PC-3 (cell line): Measurements from ENCODE around the gene ROBO2. TPM values are rescaled to one million over a fixed set of nuclear protein-coding genes. Genes with fewer than 3 reads are reported as not detected.

ENCODE experiments used
- ATAC-seq: fragments of 200-7000 bp; cut with Tn5 transposase; 2 replicates; pipeline ENCODE4 v1.9.1; 2020; ENCODE audit warnings: mild to moderate bottlenecking, moderate library complexity
- BruUV-seq: library from RNA; stranded (reverse); fragments of 400-500 nt; replicated peaks from 2 replicates; lab custom pipeline; 2021; lab: Mats Ljungman, UMichigan
- CTCF ChIA-PET: fragments of 300-600 bp; sonication (Branson Sonifier 250); formaldehyde crosslinking; loops from one replicate; lab custom pipeline; 2022; ENCODE audit warnings: antibody characterized with exemption; lab: Charles Lee
- POLR2A ChIA-PET: fragments of 300-600 bp; sonication (Branson Sonifier 250); formaldehyde crosslinking; loops from one replicate; lab custom pipeline; 2022; ENCODE audit warnings: antibody characterized with exemption; ENCODE audit not compliant: unreplicated experiment; lab: Charles Lee
- DNase-seq: peaks from one replicate; pipeline ENCODE4 v3.0.0-alpha.2; 2015
- H2AFZ ChIP-seq: fragments of 300-600 bp; sonication (generic); 2 replicates; pipeline ENCODE4 v1.6.0; 2016; ENCODE audit warnings: antibody characterized with exemption, low read length
- H3F3A ChIP-seq: fragments of 300-600 bp; sonication (generic); one replicate; pipeline ENCODE4 v1.6.0; 2017; ENCODE audit warnings: antibody characterized with exemption, low read length, control low read depth, mild to moderate bottlenecking; ENCODE audit not compliant: unreplicated experiment
- H3K27ac ChIP-seq: fragments of 300-600 bp; sonication (generic); 2 replicates; pipeline ENCODE4 v1.5.1; 2016; ENCODE audit warnings: mild to moderate bottlenecking, low read length
- H3K27me3 ChIP-seq: fragments of 300-600 bp; sonication (generic); 2 replicates; pipeline ENCODE4 v1.6.1; 2016; ENCODE audit warnings: low read length, mixed read lengths
- H3K36me3 ChIP-seq: fragments of 300-600 bp; sonication (generic); 2 replicates; pipeline ENCODE4 v1.6.1; 2016; ENCODE audit warnings: low read depth, mixed run types, low read length, mixed read lengths
- H3K4me1 ChIP-seq: fragments of 300-600 bp; sonication (generic); 2 replicates; pipeline ENCODE4 v1.5.1; 2016; ENCODE audit warnings: low read length; ENCODE audit not compliant: insufficient read depth
- H3K4me2 ChIP-seq: fragments of 300-600 bp; sonication (generic); 2 replicates; pipeline ENCODE4 v1.6.0; 2016; ENCODE audit warnings: low read length
- H3K4me3 ChIP-seq: fragments of 300-600 bp; sonication (generic); 2 replicates; pipeline ENCODE4 v1.5.1; 2016; ENCODE audit warnings: mild to moderate bottlenecking, low read length, mixed read lengths
- H3K79me2 ChIP-seq: fragments of 300-600 bp; sonication (generic); 2 replicates; pipeline ENCODE4 v1.6.1; 2017; ENCODE audit warnings: low read length, mixed read lengths
- H3K9ac ChIP-seq: fragments of 300-600 bp; sonication (generic); 2 replicates; pipeline ENCODE4 v1.6.0; 2016; ENCODE audit warnings: mild to moderate bottlenecking, low read length
- H3K9me2 ChIP-seq: fragments of 300-600 bp; sonication (generic); replicated peaks from 2 replicates; pipeline ENCODE4 v1.6.1; 2016; ENCODE audit warnings: mixed run types, low read length, mixed read lengths
- H3K9me3 ChIP-seq: fragments of 300-600 bp; sonication (generic); 2 replicates; pipeline ENCODE4 v1.6.1; 2016; ENCODE audit warnings: low read length, mixed read lengths
- H4K20me1 ChIP-seq: fragments of 300-600 bp; sonication (generic); 2 replicates; pipeline ENCODE4 v1.6.1; 2016; ENCODE audit warnings: low read length, mixed read lengths
- EZH2 ChIP-seq: fragments of 300-600 bp; sonication (generic); IDR thresholded peaks from one replicate; pipeline ENCODE4 v1.6.1; 2017; ENCODE audit warnings: antibody characterized with exemption, mild to moderate bottlenecking, low read length; ENCODE audit not compliant: unreplicated experiment
- EZH2phosphoT487 ChIP-seq: fragments of 300-600 bp; sonication (generic); IDR thresholded peaks from 2 replicates; pipeline ENCODE4 v1.6.1; 2018; ENCODE audit warnings: mild to moderate bottlenecking, antibody characterized with exemption, low read length, borderline replicate concordance
- intact Hi-C: fragments of 100-400 bp; cut with micrococcal nuclease; formaldehyde crosslinking; loops from 2 replicates; pipeline ENCODE4 v1.9.0; 2023
- total RNA-seq: library from RNA; depleted of rRNA; stranded (reverse); fragments of >200 nt; gene quantifications from 2 replicates; pipeline ENCODE4 v1.2.3, GENCODE V29; 2014
- TF ChIP-seq, protein P1 (sequence below): fragments of 300-600 bp; sonication (generic); conservative IDR thresholded peaks from 2 replicates; pipeline ENCODE4 v1.5.1; 2017; ENCODE audit warnings: antibody characterized with exemption, low read depth, mild to moderate bottlenecking, low read length

ROBO2 gene
- total RNA-seq, 1 experiment from 2014 or later = not detected

DNA sequence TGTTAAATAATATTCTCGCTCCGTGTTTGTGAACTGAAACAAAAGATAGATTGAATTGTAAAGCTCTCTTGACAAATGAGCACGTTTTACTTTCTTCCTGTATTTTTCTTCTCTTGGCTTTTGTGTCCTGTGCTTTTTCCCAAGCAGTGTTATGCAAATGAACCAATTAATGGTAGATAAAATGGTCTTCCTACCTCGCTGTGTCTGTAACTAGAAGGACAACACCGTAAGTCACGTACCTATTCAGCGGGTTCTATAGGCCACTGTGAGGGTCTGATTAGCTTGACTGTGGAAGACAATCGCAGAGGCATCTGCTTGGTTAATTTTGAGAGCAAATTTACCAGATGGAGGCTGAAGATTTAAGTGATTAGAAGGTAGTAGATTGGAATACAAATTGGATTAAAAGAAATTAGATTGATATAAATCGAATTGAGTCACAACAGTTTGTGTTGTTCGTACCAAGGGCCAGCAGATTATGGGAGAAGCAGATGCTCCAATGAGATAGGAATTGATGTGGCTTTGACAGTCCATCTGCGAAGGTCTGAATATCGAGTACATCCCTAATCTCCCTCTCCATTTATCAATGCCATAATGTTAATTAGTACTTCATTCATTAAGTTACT is 40.2 kb downstream of the ROBO2 start:
- H4K20me1 ChIP-seq = no peaks in the 10 kb centered on the region
- H3K27me3 ChIP-seq = peaks cover 66% of the 10 kb centered on the region
- no peaks in the 10 kb centered on the region for H3F3A ChIP-seq
- H3K79me2 ChIP-seq = no peaks in the 10 kb centered on the region
- intact Hi-C loops = no loop called here
- BruUV-seq = no TSS peak
- H3K27ac ChIP-seq = no peak overlapping the region
- no peak for ATAC-seq
- H3K9ac ChIP-seq = no peak overlapping the region
- H3K9me3 ChIP-seq = no peaks in the 10 kb centered on the region
- no peak overlapping the region for H3K4me2 ChIP-seq
- no peak for TF ChIP-seq EZH2phosphoT487
- H3K4me1 ChIP-seq = no peaks in the 10 kb centered on the region
- CTCF ChIA-PET = no interaction called here
- H2AFZ ChIP-seq = no peak overlapping the region
- POLR2A ChIA-PET = no interaction called here
- DNase-seq = no peak
- H3K36me3 ChIP-seq = no peaks in the 10 kb centered on the region
- H3K9me2 ChIP-seq = no peaks in the 10 kb centered on the region
- H3K4me3 ChIP-seq = no peak overlapping the region

DNA sequence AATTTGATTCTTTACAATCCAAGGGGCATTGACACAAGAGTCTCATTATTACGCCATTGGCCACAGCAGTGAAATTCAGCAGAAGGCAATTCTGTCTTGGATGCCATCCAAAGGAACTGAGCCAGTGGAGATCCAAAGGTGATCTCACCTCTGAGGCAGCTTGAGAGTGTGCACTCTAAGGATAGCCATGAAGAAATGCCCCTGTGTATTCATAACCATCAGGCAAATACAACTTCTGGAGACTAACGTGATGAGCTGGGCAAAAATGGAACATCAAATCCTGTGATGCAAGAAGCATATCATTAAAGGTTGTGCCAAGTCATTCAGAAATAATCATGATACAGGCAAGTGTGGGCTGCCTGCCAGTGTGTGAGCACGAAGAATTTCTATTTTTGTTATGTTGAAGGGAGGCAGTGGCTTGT is 41.4 kb downstream of the ROBO2 start:
- H3F3A ChIP-seq = no peaks in the 10 kb centered on the region
- no peaks in the 10 kb centered on the region for H3K9me3 ChIP-seq
- ATAC-seq = no peak
- TF ChIP-seq, protein P1, sequence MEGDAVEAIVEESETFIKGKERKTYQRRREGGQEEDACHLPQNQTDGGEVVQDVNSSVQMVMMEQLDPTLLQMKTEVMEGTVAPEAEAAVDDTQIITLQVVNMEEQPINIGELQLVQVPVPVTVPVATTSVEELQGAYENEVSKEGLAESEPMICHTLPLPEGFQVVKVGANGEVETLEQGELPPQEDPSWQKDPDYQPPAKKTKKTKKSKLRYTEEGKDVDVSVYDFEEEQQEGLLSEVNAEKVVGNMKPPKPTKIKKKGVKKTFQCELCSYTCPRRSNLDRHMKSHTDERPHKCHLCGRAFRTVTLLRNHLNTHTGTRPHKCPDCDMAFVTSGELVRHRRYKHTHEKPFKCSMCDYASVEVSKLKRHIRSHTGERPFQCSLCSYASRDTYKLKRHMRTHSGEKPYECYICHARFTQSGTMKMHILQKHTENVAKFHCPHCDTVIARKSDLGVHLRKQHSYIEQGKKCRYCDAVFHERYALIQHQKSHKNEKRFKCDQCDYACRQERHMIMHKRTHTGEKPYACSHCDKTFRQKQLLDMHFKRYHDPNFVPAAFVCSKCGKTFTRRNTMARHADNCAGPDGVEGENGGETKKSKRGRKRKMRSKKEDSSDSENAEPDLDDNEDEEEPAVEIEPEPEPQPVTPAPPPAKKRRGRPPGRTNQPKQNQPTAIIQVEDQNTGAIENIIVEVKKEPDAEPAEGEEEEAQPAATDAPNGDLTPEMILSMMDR = no peak
- TF ChIP-seq EZH2phosphoT487 (no peak), EZH2 (no peak)
- no peak overlapping the region for H3K9ac ChIP-seq
- intact Hi-C loops = no loop called here
- H3K4me1 ChIP-seq = no peaks in the 10 kb centered on the region
- ChIA-PET CTCF (no interaction called here), POLR2A (no interaction called here)
- no peak overlapping the region for H3K4me2 ChIP-seq
- peak; percentile 45 for DNase-seq
- no peak overlapping the region for H3K4me3 ChIP-seq
- no peaks in the 10 kb centered on the region for H3K9me2 ChIP-seq
- H4K20me1 ChIP-seq = no peaks in the 10 kb centered on the region
- no peak overlapping the region for H3K27ac ChIP-seq
- no peaks in the 10 kb centered on the region for H3K36me3 ChIP-seq
- H3K27me3 ChIP-seq = peaks cover 72% of the 10 kb centered on the region
- no peak overlapping the region for H2AFZ ChIP-seq
- no peaks in the 10 kb centered on the region for H3K79me2 ChIP-seq
- no TSS peak for BruUV-seq

DNA sequence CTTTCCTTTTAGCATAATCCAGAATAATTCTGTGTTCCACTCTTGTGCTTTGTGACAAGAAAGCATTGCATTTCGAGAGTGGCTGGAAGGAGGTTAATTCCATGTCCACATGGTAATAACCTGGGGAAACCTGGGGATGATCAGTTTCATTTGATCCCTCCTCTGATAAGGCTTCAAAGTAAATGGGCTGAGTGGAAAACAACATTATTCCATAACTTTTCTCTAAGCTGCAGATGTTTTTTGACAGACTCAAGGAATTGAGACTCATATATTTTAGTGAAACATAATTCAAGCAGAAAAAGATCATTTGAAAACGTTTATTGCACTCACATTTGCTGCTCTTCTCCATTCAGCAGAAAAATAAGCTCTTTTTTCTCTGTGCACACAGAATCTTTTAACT is 44.6 kb downstream of the ROBO2 start:
- ATAC-seq = no peak
- Histone ChIP-seq H3K9me3 (no peaks in the 10 kb centered on the region), H3K4me2 (no peak overlapping the region), H3K9me2 (no peaks in the 10 kb centered on the region), H4K20me1 (no peaks in the 10 kb centered on the region), H3K27ac (no peak overlapping the region), H3K9ac (no peak overlapping the region), H3K4me1 (no peaks in the 10 kb centered on the region), H3F3A (no peaks in the 10 kb centered on the region), H3K36me3 (no peaks in the 10 kb centered on the region), H3K27me3 (peaks cover 58% of the 10 kb centered on the region), H2AFZ (no peak overlapping the region), H3K79me2 (no peaks in the 10 kb centered on the region), H3K4me3 (no peak overlapping the region)
- no peak for DNase-seq
- BruUV-seq = no TSS peak
- TF ChIP-seq, protein P1 = no peak
- no peak for TF ChIP-seq EZH2phosphoT487
- TF ChIP-seq EZH2 = no peak
- intact Hi-C loops = no loop called here
- ChIA-PET POLR2A (no interaction called here), CTCF (interaction anchor here (0.7 kb wide), 1 partner anchor 254 kb away, joined by 3 read pairs; no protein-coding TSS in a partner anchor)
